Measurements from ENCODE around the gene KRT74. TPM values are rescaled to one million over a fixed set of nuclear protein-coding genes. Genes with fewer than 3 reads are reported as not detected.

KRT74 gene
- total and polyA plus RNA-seq, 4 donors: not detected

DNA sequence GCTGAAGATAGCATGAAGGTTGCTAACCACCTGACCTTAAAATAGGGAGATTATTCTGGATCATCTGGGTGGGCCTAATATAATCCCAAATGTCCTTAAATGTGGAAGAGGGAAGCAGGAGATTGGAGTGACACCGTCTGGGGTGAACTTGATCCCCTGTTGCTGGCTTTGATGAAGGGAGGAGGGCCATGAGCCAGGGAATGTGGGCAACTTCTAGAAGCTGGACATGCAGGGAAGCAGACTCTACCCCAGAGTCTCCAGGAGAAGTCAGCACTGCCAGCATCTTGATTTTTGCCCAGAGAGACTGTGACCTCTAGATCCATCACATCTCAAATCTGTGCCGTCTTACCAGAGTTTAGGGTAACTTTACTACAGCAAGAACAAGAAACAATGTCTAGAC, 44.2 kb downstream of the KRT74 start:
- no peak overlapping the region for H3K4me3 ChIP-seq (ENCODE audit: low read depth in 1 of 3, low read length in 3 of 3)
- no peaks in the 10 kb centered on the region for H3K9me3 ChIP-seq (ENCODE audit: control insufficient read depth in 4 of 4, low read length in 3 of 4)
- no peaks in the 10 kb centered on the region for H3K27me3 ChIP-seq (ENCODE audit: control insufficient read depth in 4 of 4, insufficient read depth in 4 of 4, low read length in 3 of 4)
- no peaks in the 10 kb centered on the region for H3K4me1 ChIP-seq (ENCODE audit: control insufficient read depth in 4 of 4, insufficient read depth in 4 of 4, low read length in 3 of 4)
- no peak for TF ChIP-seq GABPA (IDR thresholded peaks at IDR 0.05 in 1 of 2, conservative IDR thresholded peaks at IDR 0.05 in 1 of 2)
- TF ChIP-seq YY1 (IDR thresholded peaks at IDR 0.05): no peak
- TF ChIP-seq SP1 (IDR thresholded peaks at IDR 0.05): no peak
- no peak for TF ChIP-seq HNF4A (conservative IDR thresholded peaks at IDR 0.05)
- no peak for TF ChIP-seq FOXA2 (IDR thresholded peaks at IDR 0.05)
- TF ChIP-seq, protein P1, sequence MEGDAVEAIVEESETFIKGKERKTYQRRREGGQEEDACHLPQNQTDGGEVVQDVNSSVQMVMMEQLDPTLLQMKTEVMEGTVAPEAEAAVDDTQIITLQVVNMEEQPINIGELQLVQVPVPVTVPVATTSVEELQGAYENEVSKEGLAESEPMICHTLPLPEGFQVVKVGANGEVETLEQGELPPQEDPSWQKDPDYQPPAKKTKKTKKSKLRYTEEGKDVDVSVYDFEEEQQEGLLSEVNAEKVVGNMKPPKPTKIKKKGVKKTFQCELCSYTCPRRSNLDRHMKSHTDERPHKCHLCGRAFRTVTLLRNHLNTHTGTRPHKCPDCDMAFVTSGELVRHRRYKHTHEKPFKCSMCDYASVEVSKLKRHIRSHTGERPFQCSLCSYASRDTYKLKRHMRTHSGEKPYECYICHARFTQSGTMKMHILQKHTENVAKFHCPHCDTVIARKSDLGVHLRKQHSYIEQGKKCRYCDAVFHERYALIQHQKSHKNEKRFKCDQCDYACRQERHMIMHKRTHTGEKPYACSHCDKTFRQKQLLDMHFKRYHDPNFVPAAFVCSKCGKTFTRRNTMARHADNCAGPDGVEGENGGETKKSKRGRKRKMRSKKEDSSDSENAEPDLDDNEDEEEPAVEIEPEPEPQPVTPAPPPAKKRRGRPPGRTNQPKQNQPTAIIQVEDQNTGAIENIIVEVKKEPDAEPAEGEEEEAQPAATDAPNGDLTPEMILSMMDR (IDR thresholded peaks at IDR 0.05; ENCODE audit: low read depth, low read length, missing input control): no peak
- no peak for TF ChIP-seq FOXA1 (IDR thresholded peaks at IDR 0.05)
- no peak for TF ChIP-seq JUND (IDR thresholded peaks at IDR 0.05)
- TF ChIP-seq TAF1 (conservative IDR thresholded peaks at IDR 0.05): no peak
- TF ChIP-seq REST (IDR thresholded peaks at IDR 0.05): no peak
- TF ChIP-seq RAD21 (IDR thresholded peaks at IDR 0.05): no peak
- no peak overlapping the region for H3K27ac ChIP-seq (ENCODE audit: low read depth in 1 of 2, low read length in 2 of 2)
- H3K9ac ChIP-seq (ENCODE audit: low read depth in 1 of 2, low read length in 2 of 2): no peak overlapping the region
- no peak for DNase-seq (ENCODE audit: low spot score)
- 98% methylated on average over 2 of the region's 2 CpGs for WGBS
- H3K36me3 ChIP-seq (ENCODE audit: control insufficient read depth in 4 of 4, insufficient read depth in 3 of 4, low read depth in 1 of 4, low read length in 3 of 4): no peaks in the 10 kb centered on the region

GRCh38 chr12:52528641-52529143, 45.0 kb downstream of the KRT74 start:
- Histone ChIP-seq H3K4me1 (ENCODE audit: control insufficient read depth in 4 of 4, insufficient read depth in 4 of 4, low read length in 3 of 4) (no peaks in the 10 kb centered on the region), H3K27me3 (ENCODE audit: control insufficient read depth in 4 of 4, insufficient read depth in 4 of 4, low read length in 3 of 4) (no peaks in the 10 kb centered on the region), H3K27ac (ENCODE audit: low read depth in 1 of 2, low read length in 2 of 2) (no peak overlapping the region), H3K9me3 (ENCODE audit: control insufficient read depth in 4 of 4, low read length in 3 of 4) (no peaks in the 10 kb centered on the region), H3K9ac (ENCODE audit: low read depth in 1 of 2, low read length in 2 of 2) (no peak overlapping the region), H3K4me3 (ENCODE audit: low read depth in 1 of 3, low read length in 3 of 3) (no peak overlapping the region), H3K36me3 (ENCODE audit: control insufficient read depth in 4 of 4, insufficient read depth in 3 of 4, low read depth in 1 of 4, low read length in 3 of 4) (no peaks in the 10 kb centered on the region)
- 86% methylated on average over 8 of the region's 8 CpGs for WGBS
- no peak for TF ChIP-seq TAF1 (conservative IDR thresholded peaks at IDR 0.05)
- no peak for TF ChIP-seq ZBTB33 (IDR thresholded peaks at IDR 0.05)
- TF ChIP-seq GABPA (IDR thresholded peaks at IDR 0.05 in 1 of 2, conservative IDR thresholded peaks at IDR 0.05 in 1 of 2): no peak
- no peak for TF ChIP-seq EGR1 (IDR thresholded peaks at IDR 0.05; ENCODE audit: low read depth in 2 of 2)
- no peak for TF ChIP-seq HNF4G (IDR thresholded peaks at IDR 0.05)
- no peak for TF ChIP-seq HNF4A (conservative IDR thresholded peaks at IDR 0.05)
- TF ChIP-seq YY1 (IDR thresholded peaks at IDR 0.05): no peak
- DNase-seq (ENCODE audit: low spot score): no peak

Measured in liver (tissue), 9 donors.